Occipital lobe (tissue), 2 donors: Measurements from ENCODE around the gene AFDN. TPM values are rescaled to one million over a fixed set of nuclear protein-coding genes. Genes with fewer than 3 reads are reported as not detected.

Source experiments
- DNase-seq: peaks from one replicate; lab custom pipeline; 2025; lab: John Stamatoyannopoulos, UW
- total RNA-seq: library from RNA; depleted of rRNA; stranded (reverse); fragments of >200 nt; gene quantifications from one replicate; pipeline ENCODE4 v1.2.3, GENCODE V29; 2014

Gene AFDN
- total RNA-seq, 1 donor from 2014 or later: 237 TPM

DNA sequence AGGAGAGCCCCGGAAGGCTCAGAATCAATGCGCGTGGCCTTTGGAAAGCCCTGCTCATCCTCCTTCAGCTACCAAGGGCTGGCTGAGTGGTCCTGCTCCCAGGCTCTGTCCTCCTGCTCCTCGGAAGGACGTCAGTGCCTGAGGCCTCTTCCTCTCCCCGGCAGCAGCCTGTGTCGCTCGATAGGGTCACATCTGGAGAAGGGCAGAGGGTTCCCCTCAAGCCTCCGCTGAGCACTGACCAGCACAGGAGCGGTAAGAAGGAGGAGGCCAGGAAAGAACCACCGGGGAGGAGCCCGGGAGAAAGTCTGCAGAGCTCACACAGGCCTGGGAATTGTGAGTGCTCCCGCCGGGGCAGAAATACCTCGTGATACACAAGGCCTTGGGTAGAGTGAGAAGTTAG is 192.0 kb downstream of the AFDN start:
- no peak for DNase-seq

DNA sequence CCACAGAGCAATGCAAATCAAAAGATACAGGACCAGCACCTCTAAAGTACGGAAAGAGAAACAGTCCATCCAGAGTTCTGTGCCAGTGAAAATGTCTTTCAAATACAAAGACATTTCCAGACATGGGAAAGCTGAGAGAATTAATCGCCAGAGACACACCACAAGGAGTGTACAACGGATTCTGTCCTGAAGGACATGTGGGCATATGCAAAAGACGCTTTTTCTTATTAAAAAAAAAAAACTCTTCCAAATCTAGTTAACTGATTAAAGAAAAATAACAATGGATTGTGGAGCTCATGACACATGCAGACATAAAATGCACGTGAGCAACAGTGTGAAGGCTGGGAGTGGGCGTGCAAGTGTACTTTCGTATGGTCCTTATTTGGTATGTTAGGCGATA is 193.5 kb downstream of the AFDN start:
- DNase-seq: no peak

DNA sequence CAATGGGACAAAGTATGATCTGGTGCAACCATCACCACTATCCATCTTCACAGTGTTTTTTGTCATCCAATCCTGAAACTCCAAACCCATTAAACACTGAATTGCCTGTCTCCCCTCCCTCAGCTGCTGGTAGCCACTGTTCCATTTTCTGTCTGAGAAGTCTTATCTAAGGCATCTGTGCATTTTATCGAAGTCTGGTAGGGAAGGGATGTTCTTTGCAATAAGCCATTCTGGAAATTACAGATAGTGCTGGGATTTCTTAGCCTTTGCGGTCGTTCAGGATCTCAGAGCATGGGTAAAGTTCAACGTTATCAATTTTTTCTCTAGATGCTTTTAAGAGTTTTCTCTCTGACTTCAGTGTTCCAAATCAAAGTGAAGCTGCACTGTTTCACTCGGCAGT is 194.9 kb downstream of the AFDN start:
- no peak for DNase-seq

Other genes starting within 250 kb of the AFDN start
- not detected for gene KIF25, start 170.8 kb downstream of the AFDN start, total RNA-seq